A549 (cell line): ENCODE results near the gene ITFG1. TPM values are rescaled to one million over a fixed set of nuclear protein-coding genes. Genes with fewer than 3 reads are reported as not detected.

Experiments
- ATAC-seq, 2 experiments: fragments of 200-7000 bp in 1 of 2; fragments of >200 bp in 1 of 2; cut with Nextera tagmentation in 1 of 2; cut with Tn5 transposase in 1 of 2; 3 replicates each; pipeline versions ENCODE4 v1.8.0 to v1.9.1; 2018 to 2020; ENCODE audit warnings: mild to moderate bottlenecking in 1 of 2, moderate library complexity in 1 of 2
- CTCF ChIA-PET: fragments of 300-600 bp; sonication (Branson Sonifier 250); formaldehyde crosslinking; extraction: SDS; loops from one replicate; lab custom pipeline; 2021; ENCODE audit warnings: antibody characterized with exemption, inconsistent platforms; lab: Yijun Ruan, JAX
- POLR2A ChIA-PET: fragments of 350-600 bp; formaldehyde crosslinking; extraction: SDS; loops from one replicate; lab custom pipeline; 2021; ENCODE audit warnings: antibody characterized with exemption, inconsistent platforms; lab: Yijun Ruan, JAX
- DNase-seq, 2 experiments: peaks; one replicate each; pipeline versions ENCODE4 v3.0.0 to v3.0.0-alpha.2; 2011 to 2016; ENCODE audit warnings: low read depth in 1 of 2, low spot score in 1 of 2
- FAIRE-seq: peaks from 2 replicates; lab custom pipeline; 2011; peaks lifted over from hg19 to GRCh38; lab: Jason Lieb, UNC
- H3K27ac ChIP-seq, 2 experiments: fragments of >200 bp; sonication (Bioruptor Twin); formaldehyde crosslinking; 3 replicates each; pipeline ENCODE4 v1.5.1; 2016 to 2017
- H3K4me1 ChIP-seq: fragments of >200 bp; sonication (Bioruptor Twin); formaldehyde crosslinking; 3 replicates; pipeline ENCODE4 v1.6.1; 2016
- H3K4me2 ChIP-seq: fragments of >200 bp; sonication (Bioruptor Twin); formaldehyde crosslinking; 3 replicates; pipeline ENCODE4 v1.6.1; 2016
- H3K4me3 ChIP-seq: fragments of >200 bp; sonication (Bioruptor Twin); formaldehyde crosslinking; 3 replicates; pipeline ENCODE4 v1.5.1; 2016
- H3K9me3 ChIP-seq: fragments of >200 bp; sonication (Bioruptor Twin); formaldehyde crosslinking; 3 replicates; pipeline ENCODE4 v1.6.1; 2016
- ATOH8 ChIP-seq: fragments of 250-450 bp; sonication (Bioruptor Pico); IDR thresholded peaks from 2 replicates; pipeline ENCODE4 v1.5.0; 2020; ENCODE audit warnings: low read depth, mild to moderate bottlenecking, moderate library complexity
- CBX2 ChIP-seq: fragments of 200-600 bp; sonication (generic); IDR thresholded peaks from 2 replicates; pipeline ENCODE4 v1.6.1; 2016; ENCODE audit warnings: low read depth, mild to moderate bottlenecking, borderline replicate concordance
- CEBPB ChIP-seq, 2 experiments: fragments of >200 bp in 1 of 2; sonication (Bioruptor Twin) in 1 of 2; formaldehyde crosslinking in 1 of 2; IDR thresholded peaks; 2 replicates each; pipeline ENCODE4 v1.6.1; 2012 to 2016
- CHD2 ChIP-seq: fragments of 150-350 bp; IDR thresholded peaks from 2 replicates; pipeline ENCODE4 v1.6.1; 2014; ENCODE audit warnings: low read length; ENCODE audit not compliant: partially characterized antibody
- CHD4 ChIP-seq: fragments of 200-600 bp; sonication (generic); IDR thresholded peaks from 2 replicates; pipeline ENCODE4 v1.6.1; 2016; ENCODE audit warnings: antibody characterized with exemption, mild to moderate bottlenecking, borderline replicate concordance
- EHF ChIP-seq: fragments of 250-450 bp; sonication (Bioruptor Pico); IDR thresholded peaks from 2 replicates; pipeline ENCODE4 v1.5.0; 2020; ENCODE audit warnings: mild to moderate bottlenecking
- EHMT2 ChIP-seq: fragments of 200-600 bp; sonication (generic); IDR thresholded peaks from 2 replicates; pipeline ENCODE4 v1.6.1; 2016; ENCODE audit warnings: antibody characterized with exemption, low read depth, mild to moderate bottlenecking, moderate library complexity
- ESRRA ChIP-seq: fragments of 150-350 bp; IDR thresholded peaks from 2 replicates; pipeline ENCODE4 v1.6.1; 2014; ENCODE audit warnings: mild to moderate bottlenecking, low read length, borderline replicate concordance
- HOXA7 ChIP-seq: fragments of 250-450 bp; sonication (Bioruptor Pico); IDR thresholded peaks from 2 replicates; pipeline ENCODE4 v1.5.0; 2020; ENCODE audit warnings: mild to moderate bottlenecking, moderate library complexity
- JUN ChIP-seq, 2 experiments: fragments of >200 bp; sonication (Bioruptor Twin); formaldehyde crosslinking; IDR thresholded peaks; 2 replicates in 1 of 2; 3 replicates in 1 of 2; pipeline ENCODE4 v1.6.1; 2016 to 2017
- JUNB ChIP-seq: fragments of >200 bp; sonication (Bioruptor Twin); formaldehyde crosslinking; IDR thresholded peaks from 2 replicates; pipeline ENCODE4 v1.6.1; 2016
- MAFK ChIP-seq: fragments of 450-650 bp; IDR thresholded peaks from 2 replicates; pipeline ENCODE4 v1.6.1; 2014; ENCODE audit not compliant: partially characterized antibody
- MYC ChIP-seq: IDR thresholded peaks from 2 replicates; pipeline ENCODE4 v1.6.1; 2012; ENCODE audit warnings: mild to moderate bottlenecking, inconsistent platforms, low read length, improper control_type of control experiment, borderline replicate concordance
- NFE2L2 ChIP-seq: fragments of 150-350 bp; conservative IDR thresholded peaks from 2 replicates; pipeline ENCODE4 v1.6.1; 2014; ENCODE audit warnings: low read length
- NR3C1 ChIP-seq: fragments of >200 bp; sonication (Bioruptor Twin); formaldehyde crosslinking; IDR thresholded peaks from 3 replicates; pipeline ENCODE4 v1.6.1; 2017
- PHF8 ChIP-seq: fragments of 200-600 bp; sonication (generic); IDR thresholded peaks from 2 replicates; pipeline ENCODE4 v1.6.1; 2016; ENCODE audit warnings: low read depth, mild to moderate bottlenecking, antibody characterized with exemption, moderate library complexity, borderline replicate concordance
- POLR2A ChIP-seq: IDR thresholded peaks from 2 replicates; pipeline ENCODE4 v1.6.1; 2012; ENCODE audit warnings: mild to moderate bottlenecking, low read length
- REST ChIP-seq: fragments of 200-600 bp; sonication (generic); IDR thresholded peaks from 2 replicates; pipeline ENCODE4 v1.6.1; 2016; ENCODE audit warnings: antibody characterized with exemption, mild to moderate bottlenecking, moderate library complexity
- RNF2 ChIP-seq: fragments of 200-600 bp; sonication (generic); IDR thresholded peaks from 2 replicates; pipeline ENCODE4 v1.6.1; 2016; ENCODE audit warnings: low read depth, mild to moderate bottlenecking, antibody characterized with exemption, moderate library complexity, borderline replicate concordance
- TFCP2L1 ChIP-seq: fragments of 250-450 bp; sonication (Bioruptor Pico); IDR thresholded peaks from 2 replicates; pipeline ENCODE4 v1.5.0; 2021; ENCODE audit warnings: mild to moderate bottlenecking
- TP53 ChIP-seq: fragments of 250-450 bp; sonication (Bioruptor Pico); IDR thresholded peaks from 2 replicates; pipeline ENCODE4 v1.5.0; 2021; ENCODE audit warnings: mild to moderate bottlenecking, moderate library complexity
- USF2 ChIP-seq: fragments of 450-650 bp; IDR thresholded peaks from 2 replicates; pipeline ENCODE4 v1.6.1; 2014; ENCODE audit warnings: antibody characterized with exemption
- ZC3H11A ChIP-seq: fragments of 450-650 bp; IDR thresholded peaks from 2 replicates; pipeline ENCODE4 v1.6.1; 2014; ENCODE audit warnings: antibody characterized with exemption, mild to moderate bottlenecking
- ZFP36 ChIP-seq: fragments of 450-650 bp; IDR thresholded peaks from 2 replicates; pipeline ENCODE4 v1.6.1; 2014; ENCODE audit warnings: borderline replicate concordance; ENCODE audit not compliant: partially characterized antibody
- WGBS: methylation state at CpG from one replicate; pipeline ENCODE4 v1.1.6; 2017; ENCODE audit errors: missing lambda C conversion rate; 5-methylcytosine and 5-hydroxymethylcytosine counted together
- polyA plus RNA-seq, 4 experiments: library from polyadenylated mRNA; depleted of rRNA in 3 of 4; stranded (reverse); fragments of >200 nt; fragmentation: RNase III in 1 of 4; extraction: RNeasy Plus Mini Kit Qiagen cat#74134 plus additional on column Dnase treatment in 1 of 4; gene quantifications; 2 replicates in 3 of 4; 3 replicates in 1 of 4; pipeline ENCODE4 v1.2.3, GENCODE V29; 2011 to 2017

Gene ITFG1
- polyA plus RNA-seq, 2 of the 4 experiments (the other 2 are of a cell fraction): 32.9 to 112 TPM

- POLR2A ChIA-PET: no interaction called here
- TF ChIP-seq CHD4: no peak
- Histone ChIP-seq H3K4me1 (peaks cover 13% of the 10 kb centered on the region), H3K27ac (no peak overlapping the region), H3K4me3 (no peak overlapping the region), H3K9me3 (no peaks in the 10 kb centered on the region), H3K4me2 (no peak overlapping the region)
- DNase-seq (no peak), FAIRE-seq (no peak), ATAC-seq (no peak)
- 80% methylated on average over 6 of the region's 6 CpGs for WGBS
- CTCF ChIA-PET: no interaction called here
Observed at GRCh38 chr16:47481698-47482374, 21.0 kb upstream of the ITFG1 start.

GRCh38 chr16:47480410-47480809, 19.5 kb upstream of the ITFG1 start:
- Histone ChIP-seq H3K4me2 (no peak overlapping the region), H3K4me1 (0 out of 3 replicates have a peak, but pooled peaks cover 8% of the 10 kb centered on the region), H3K27ac (no peak overlapping the region), H3K4me3 (no peak overlapping the region), H3K9me3 (no peaks in the 10 kb centered on the region)
- ATAC-seq: no peak
- ChIA-PET POLR2A (no interaction called here), CTCF (no interaction called here)
- no peak for DNase-seq
- WGBS: 91% methylated on average over 3 of the region's 3 CpGs
- FAIRE-seq: no peak
- TF ChIP-seq ZFP36 (no peak), RNF2 (no peak), ESRRA (no peak), JUN (IDR thresholded peaks at IDR 0.05) (no peak), PHF8 (no peak), NFE2L2 (no peak), MYC (no peak), HOXA7 (CRISPR knock-in tag) (no peak), ATOH8 (CRISPR knock-in tag) (no peak), EHF (no peak), ZC3H11A (no peak), JUNB (no peak), NR3C1 (no peak), POLR2A (no peak)
- TF ChIP-seq, all 56 proteins: peak for 0

GRCh38 chr16:47477679-47478078, 16.8 kb upstream of the ITFG1 start:
- TF ChIP-seq REST (no peak), MAFK (no peak), TFCP2L1 (CRISPR knock-in tag) (no peak), NFE2L2 (no peak), CHD2 (no peak), USF2 (no peak), TP53 (CRISPR knock-in tag) (no peak), EHMT2 (no peak), CBX2 (no peak), CEBPB (IDR thresholded peaks at IDR 0.05) (no peak)
- no peak for DNase-seq

More at GRCh38 chr16:47477679-47478078, 16.8 kb upstream of the ITFG1 start:
- ChIA-PET CTCF (interaction anchor here (0.6 to 2.1 kb wide), 2 partner anchors 49 to 679 kb away, joined by 4 to 5 read pairs; no protein-coding TSS in a partner anchor), POLR2A (no interaction called here)
- Histone ChIP-seq H3K4me1 (0 out of 3 replicates have a peak, but pooled peaks cover 10% of the 10 kb centered on the region), H3K4me3 (no peak overlapping the region), H3K9me3 (no peaks in the 10 kb centered on the region), H3K4me2 (no peak overlapping the region), H3K27ac (no peak overlapping the region)
- WGBS: 45% methylated on average over 1 of the region's 1 CpG
- ATAC-seq (no peak), FAIRE-seq (no peak)
